Measurements from ENCODE around the gene UBALD1. TPM values are rescaled to one million over a fixed set of nuclear protein-coding genes. Genes with fewer than 3 reads are reported as not detected.
"Not testable (repeated sequence)": the region's sequence is repeated elsewhere in the genome, so short reads cannot be mapped to it uniquely, and the experiment has no call there.

UBALD1 gene
- total and polyA plus RNA-seq, 2 donors (not counting 3 experiments of a cell fraction or from before 2014, with no cell fraction given): 24.8 to 41.6 TPM

GRCh38 chr16:4574919-4575705 is 39.6 kb downstream of the UBALD1 start:
- intact Hi-C loops (cut with micrococcal nuclease) (no loop called here), dilution Hi-C loops (cut with MboI; ENCODE audit: extremely low pct_ligation_motif_present, low sequenced_read_pairs) (no loop called here)
- Histone ChIP-seq H2AFZ (ENCODE audit: low read depth, low read length) (no peak overlapping the region), H3K4me1 (ENCODE audit: control insufficient read depth, extremely low read depth, insufficient read depth, low read length) (no peaks in the 10 kb centered on the region), H3K36me3 (ENCODE audit: control insufficient read depth in 2 of 2, extremely low read depth in 1 of 2, insufficient read depth in 2 of 2, low read length in 2 of 2) (no peaks in the 10 kb centered on the region), H3K9ac (replicated peaks; ENCODE audit: extremely low read depth, insufficient read depth, low read length) (no peak overlapping the region), H3K4me2 (ENCODE audit: insufficient read depth, low read length) (no peak overlapping the region), H3K79me2 (ENCODE audit: control insufficient read depth, insufficient read depth, low read length) (no peaks in the 10 kb centered on the region), H3K27me3 (ENCODE audit: control insufficient read depth in 2 of 2, insufficient read depth in 2 of 2, low read length in 2 of 2) (peaks cover 2 to 3% of the 10 kb centered on the region in 2 experiments), H3K9me1 (replicated peaks; ENCODE audit: control insufficient read depth, extremely low read depth, insufficient read depth, low read length) (no peaks in the 10 kb centered on the region), H4K20me1 (replicated peaks; ENCODE audit: control insufficient read depth, extremely low read depth, insufficient read depth, low read length) (no peaks in the 10 kb centered on the region), H3K4me3 (replicated peaks in 1 of 3; ENCODE audit: insufficient read depth in 1 of 3, low read depth in 1 of 3, low read length in 3 of 3) (no peak overlapping the region), H3K9me3 (replicated peaks; ENCODE audit: control insufficient read depth, insufficient read depth, low read length) (no peaks in the 10 kb centered on the region), H3K27ac (ENCODE audit: insufficient read depth, low read depth, low read length) (no peak overlapping the region)
- FAIRE-seq (no peak), DNase-seq (ENCODE audit: low read depth, low spot score) (no peak)
- ChIA-PET CTCF (interaction anchor here (0.6 to 2.0 kb wide), 4 partner anchors 11 to 71 kb away, joined by 3 to 7 read pairs (median 4); no protein-coding TSS in a partner anchor), POLR2A (interaction anchor here (0.6 kb wide), 1 partner anchor 305 kb away, joined by 3 read pairs; no protein-coding TSS in a partner anchor)
- BruUV-seq (replicated peaks): no TSS peak
- TF ChIP-seq GATA2 (IDR thresholded peaks at IDR 0.05; ENCODE audit: insufficient read depth, insufficient read length, low read depth, low read length): no peak
- no peak for TF ChIP-seq POLR2A (IDR thresholded peaks at IDR 0.05; ENCODE audit: low read depth, low read length)
- no peak for TF ChIP-seq JUN (IDR thresholded peaks at IDR 0.05; ENCODE audit: borderline replicate concordance, insufficient read depth, insufficient read length, low read depth)
- no peak for TF ChIP-seq FOS (IDR thresholded peaks at IDR 0.05; ENCODE audit: borderline replicate concordance, insufficient read depth, low read length)
- TF ChIP-seq MAX (IDR thresholded peaks at IDR 0.05; ENCODE audit: insufficient read depth, insufficient read length): no peak
- no peak for TF ChIP-seq POLR2AphosphoS5 (IDR thresholded peaks at IDR 0.05; ENCODE audit: insufficient read depth, low read depth, low read length)
- TF ChIP-seq CTCF (IDR thresholded peaks at IDR 0.05; ENCODE audit: extremely low read depth in 1 of 2, insufficient read depth in 1 of 2, low read depth in 1 of 2, low read length in 2 of 2): no peak
- TF ChIP-seq MYC (IDR thresholded peaks at IDR 0.05; ENCODE audit: low read depth, low read length): no peak
- TF ChIP-seq EZH2 (IDR thresholded peaks at IDR 0.05; ENCODE audit: borderline replicate concordance, low read depth, low read length, severe bottlenecking): no peak

GRCh38 chr16:4573926-4574325 is 40.8 kb downstream of the UBALD1 start:
- POLR2A ChIA-PET; H3K27ac ChIP-seq (ENCODE audit: insufficient read depth, low read depth, low read length); H3K9ac ChIP-seq (replicated peaks; ENCODE audit: extremely low read depth, insufficient read depth, low read length); H4K20me1 ChIP-seq (replicated peaks; ENCODE audit: control insufficient read depth, extremely low read depth, insufficient read depth, low read length); dilution Hi-C loops (cut with MboI; ENCODE audit: extremely low pct_ligation_motif_present, low sequenced_read_pairs); H3K4me2 ChIP-seq (ENCODE audit: insufficient read depth, low read length); H3K9me3 ChIP-seq (replicated peaks; ENCODE audit: control insufficient read depth, insufficient read depth, low read length); H3K79me2 ChIP-seq (ENCODE audit: control insufficient read depth, insufficient read depth, low read length); H2AFZ ChIP-seq (ENCODE audit: low read depth, low read length); H3K4me1 ChIP-seq (ENCODE audit: control insufficient read depth, extremely low read depth, insufficient read depth, low read length); FAIRE-seq; H3K9me1 ChIP-seq (replicated peaks; ENCODE audit: control insufficient read depth, extremely low read depth, insufficient read depth, low read length); DNase-seq (ENCODE audit: low read depth, low spot score); intact Hi-C loops (cut with micrococcal nuclease); H3K36me3 ChIP-seq (ENCODE audit: control insufficient read depth in 2 of 2, extremely low read depth in 1 of 2, insufficient read depth in 2 of 2, low read length in 2 of 2); BruUV-seq (replicated peaks); H3K4me3 ChIP-seq (replicated peaks in 1 of 3; ENCODE audit: insufficient read depth in 1 of 3, low read depth in 1 of 3, low read length in 3 of 3); H3K27me3 ChIP-seq (ENCODE audit: control insufficient read depth in 2 of 2, insufficient read depth in 2 of 2, low read length in 2 of 2): not testable (repeated sequence)
- CTCF ChIA-PET: interaction anchor here (1.1 to 2.1 kb wide), 2 partner anchors 11 to 73 kb away, joined by 4 to 14 read pairs; no protein-coding TSS in a partner anchor
